ENCODE measurements around the gene CD300E.

CD300E gene

DNA sequence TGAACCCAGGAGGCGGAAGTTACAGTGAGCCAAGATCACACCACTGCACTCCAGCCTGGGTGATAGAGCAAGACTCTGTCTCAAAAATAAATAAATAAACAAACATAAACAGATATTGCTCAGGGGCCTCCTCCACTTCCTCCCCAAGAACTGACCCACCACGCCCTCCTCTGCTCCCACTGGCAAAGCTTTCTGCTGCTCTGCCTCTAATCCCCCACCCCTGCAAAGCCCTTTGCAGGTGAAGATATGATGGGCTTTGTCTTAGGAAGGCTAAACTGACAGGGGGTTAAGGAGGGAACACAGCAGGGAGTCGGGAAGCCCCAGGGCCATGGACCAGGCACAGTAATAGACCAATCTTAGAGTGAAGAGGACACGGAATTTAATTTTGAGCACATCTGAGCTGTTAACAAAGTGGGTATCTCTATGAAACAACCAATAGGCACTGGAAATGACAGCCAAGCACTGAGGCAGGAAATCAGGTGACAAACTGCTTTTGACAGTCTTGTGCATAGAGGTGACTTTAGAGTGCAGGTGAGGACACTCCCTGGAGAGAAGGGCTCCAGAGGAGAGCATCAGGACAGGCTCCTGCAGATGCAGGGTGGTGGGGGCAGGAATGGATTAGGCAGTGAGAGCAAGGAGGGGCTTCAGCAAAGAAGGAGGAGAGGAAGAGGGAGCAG is 25.1 kb downstream of the CD300E start:
- TF ChIP-seq GATA3 (IDR thresholded peaks at IDR 0.05; ENCODE audit: low read depth, low read length) (no peak), GATA2 (IDR thresholded peaks at IDR 0.05; ENCODE audit: low read depth, low read length) (no peak)

DNA sequence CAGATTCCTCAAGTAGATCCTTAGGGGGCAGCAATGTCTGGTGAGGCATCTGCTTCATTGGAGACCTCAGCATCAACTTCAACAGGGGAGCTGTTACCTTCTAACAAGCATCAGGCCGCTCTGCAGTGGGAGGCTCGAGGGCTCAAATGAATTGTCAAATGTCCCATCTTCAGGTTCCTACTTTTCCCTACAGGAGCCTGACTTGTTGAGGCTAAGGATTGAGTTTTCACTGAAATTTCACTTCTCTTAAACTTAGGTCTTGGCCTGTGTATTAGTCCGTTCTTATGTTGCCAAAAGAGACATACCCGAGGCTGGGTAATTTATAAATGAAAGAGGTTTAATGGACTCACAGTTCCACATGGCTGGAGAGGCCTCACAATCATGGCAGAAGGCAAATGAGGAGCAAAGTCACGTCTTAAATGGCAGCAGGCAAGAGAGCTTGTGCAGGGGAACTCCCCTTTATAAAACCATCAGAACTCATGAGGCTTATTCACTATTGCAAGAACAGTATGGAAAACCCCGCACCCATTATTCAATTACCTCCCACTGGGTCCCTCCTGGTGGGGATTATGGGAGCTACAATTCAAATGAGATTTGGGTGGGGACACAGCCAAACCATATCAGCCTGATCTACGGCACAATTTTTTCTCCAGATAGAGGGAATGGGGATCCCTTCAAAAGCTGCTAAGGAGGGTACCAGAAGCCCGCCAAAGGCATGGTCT is 26.3 kb downstream of the CD300E start:
- TF ChIP-seq GATA2 (IDR thresholded peaks at IDR 0.05; ENCODE audit: low read depth, low read length) (no peak), GATA3 (IDR thresholded peaks at IDR 0.05; ENCODE audit: low read depth, low read length) (no peak)

DNA sequence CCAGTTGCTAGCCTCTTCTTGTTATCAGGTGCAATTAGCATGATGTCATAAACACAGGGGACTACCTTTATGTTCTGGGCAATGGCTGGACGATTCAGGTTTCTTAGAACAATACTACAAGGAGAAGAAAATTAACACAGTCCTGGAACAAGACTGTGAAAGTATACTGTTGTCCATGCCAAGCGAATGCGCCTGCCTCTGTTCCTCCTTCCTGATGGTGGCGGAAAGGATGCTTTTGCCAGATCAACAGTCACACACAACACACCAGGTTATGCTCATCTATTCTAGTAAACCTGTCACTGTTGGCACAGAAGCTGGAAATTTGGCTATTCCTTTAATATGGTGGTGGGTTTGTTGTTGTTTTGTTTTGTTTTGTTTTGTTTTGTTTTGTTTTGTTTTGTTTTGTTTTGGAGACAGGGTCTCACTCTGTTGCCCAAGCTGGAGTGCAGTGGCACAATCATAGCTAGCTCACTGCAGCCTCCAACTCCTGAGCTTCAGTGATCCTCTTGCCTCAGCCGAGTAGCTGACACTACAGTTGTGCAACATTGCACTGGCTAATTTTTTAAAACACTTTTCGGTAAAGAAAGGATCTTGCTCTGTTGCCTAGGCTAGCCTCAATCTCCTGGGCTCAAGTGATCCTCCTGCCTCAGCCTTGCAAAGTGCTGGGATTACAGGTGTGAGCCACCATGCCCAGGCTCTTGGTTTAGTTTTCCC is 28.3 kb downstream of the CD300E start:
- no peak for TF ChIP-seq GATA2 (IDR thresholded peaks at IDR 0.05; ENCODE audit: low read depth, low read length)
- no peak for TF ChIP-seq GATA3 (IDR thresholded peaks at IDR 0.05; ENCODE audit: low read depth, low read length)

DNA sequence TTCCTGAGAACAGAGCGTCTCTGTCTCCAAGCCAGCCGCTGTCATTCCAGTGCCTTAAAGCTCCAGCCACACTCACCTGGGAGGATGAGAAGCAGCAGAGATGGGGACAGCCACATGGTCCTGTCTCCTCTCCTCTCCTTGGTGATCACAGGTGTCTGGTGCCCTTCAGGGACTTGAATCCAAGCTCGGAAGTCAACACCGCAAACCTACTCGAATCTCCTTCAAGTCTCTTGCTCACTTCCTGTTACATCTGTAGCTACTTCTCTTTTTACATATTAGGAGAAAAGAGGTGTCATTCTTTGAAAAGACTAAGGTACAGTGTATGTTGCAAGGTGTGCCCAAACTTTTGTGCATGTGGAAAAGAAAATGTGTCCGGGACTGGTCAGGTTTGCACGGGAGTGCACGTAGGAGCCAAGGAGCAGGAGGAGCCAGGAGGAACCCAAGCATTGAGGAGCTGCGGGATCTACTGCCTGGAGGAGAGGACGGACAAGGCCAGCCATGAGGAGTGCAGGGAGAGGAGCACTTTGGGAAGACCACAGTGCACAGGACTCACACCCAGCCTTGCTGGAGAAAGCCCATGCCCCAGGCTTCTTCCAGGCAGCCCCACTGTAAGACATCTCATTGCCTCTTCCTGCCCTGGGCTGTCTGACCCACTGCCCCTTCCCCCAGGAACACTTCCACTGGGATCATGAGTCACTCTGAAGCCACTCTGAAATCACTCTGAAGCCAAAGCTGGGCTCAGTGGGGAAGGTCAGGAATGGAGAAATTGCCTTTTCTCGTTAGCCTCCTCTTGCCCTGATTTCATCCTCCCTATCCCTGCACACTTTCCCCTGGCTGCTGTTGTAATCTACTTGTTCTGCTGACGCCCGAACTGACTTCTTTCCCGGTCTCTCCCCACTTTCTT is 31.2 kb downstream of the CD300E start, which contains the start of gene CD300LD:
Gene CD300LD (minus strand): TSS at position 197 of the 904 bp plus-strand sequence. CDS start 81 bp downstream, at position 116.
- TF ChIP-seq GATA2 (IDR thresholded peaks at IDR 0.05; ENCODE audit: low read depth, low read length) (no peak), GATA3 (IDR thresholded peaks at IDR 0.05; ENCODE audit: low read depth, low read length) (no peak)

DNA sequence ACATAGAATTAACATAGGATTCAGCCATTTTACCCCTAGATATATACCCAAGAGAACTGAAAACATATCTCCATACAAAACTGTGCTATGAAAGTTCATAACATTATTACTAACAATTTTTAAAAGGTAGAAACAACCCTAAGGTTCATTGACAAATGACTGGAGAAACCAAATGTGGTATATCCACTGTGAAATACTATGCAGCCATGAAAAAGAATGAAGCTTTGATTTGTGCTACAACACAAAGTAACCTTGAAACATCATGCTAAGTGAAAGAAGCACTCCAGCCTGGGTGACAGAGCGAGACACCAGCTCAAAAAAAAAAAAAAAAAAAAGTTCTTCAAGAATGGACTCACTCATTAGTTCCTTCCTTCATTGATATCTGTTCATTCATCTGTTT is 32.0 kb downstream of the CD300E start:
- TF ChIP-seq GATA3 (IDR thresholded peaks at IDR 0.05; ENCODE audit: low read depth, low read length): no peak
- no peak for TF ChIP-seq GATA2 (IDR thresholded peaks at IDR 0.05; ENCODE audit: low read depth, low read length)

DNA sequence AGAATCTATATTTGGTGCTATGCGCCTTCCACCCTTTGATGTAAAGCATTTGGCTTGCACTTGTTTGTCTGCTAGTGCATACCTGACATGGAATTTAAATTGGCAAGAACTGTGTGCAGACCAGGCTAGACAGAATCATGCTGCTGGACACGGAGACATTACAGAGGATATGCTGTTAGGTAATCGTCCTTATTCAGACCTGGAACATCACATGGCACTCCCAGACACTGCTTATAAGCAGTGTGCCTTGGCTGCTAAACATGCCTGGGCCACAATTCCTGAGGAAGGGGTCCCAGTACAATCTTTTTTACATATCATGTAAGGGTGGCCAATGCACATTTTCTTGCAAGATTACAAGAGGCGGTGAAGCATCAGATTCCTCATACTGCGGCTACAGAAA is 37.8 kb downstream of the CD300E start:
- TF ChIP-seq GATA2 (IDR thresholded peaks at IDR 0.05; ENCODE audit: low read depth, low read length) (no peak), GATA3 (IDR thresholded peaks at IDR 0.05; ENCODE audit: low read depth, low read length) (no peak)

DNA sequence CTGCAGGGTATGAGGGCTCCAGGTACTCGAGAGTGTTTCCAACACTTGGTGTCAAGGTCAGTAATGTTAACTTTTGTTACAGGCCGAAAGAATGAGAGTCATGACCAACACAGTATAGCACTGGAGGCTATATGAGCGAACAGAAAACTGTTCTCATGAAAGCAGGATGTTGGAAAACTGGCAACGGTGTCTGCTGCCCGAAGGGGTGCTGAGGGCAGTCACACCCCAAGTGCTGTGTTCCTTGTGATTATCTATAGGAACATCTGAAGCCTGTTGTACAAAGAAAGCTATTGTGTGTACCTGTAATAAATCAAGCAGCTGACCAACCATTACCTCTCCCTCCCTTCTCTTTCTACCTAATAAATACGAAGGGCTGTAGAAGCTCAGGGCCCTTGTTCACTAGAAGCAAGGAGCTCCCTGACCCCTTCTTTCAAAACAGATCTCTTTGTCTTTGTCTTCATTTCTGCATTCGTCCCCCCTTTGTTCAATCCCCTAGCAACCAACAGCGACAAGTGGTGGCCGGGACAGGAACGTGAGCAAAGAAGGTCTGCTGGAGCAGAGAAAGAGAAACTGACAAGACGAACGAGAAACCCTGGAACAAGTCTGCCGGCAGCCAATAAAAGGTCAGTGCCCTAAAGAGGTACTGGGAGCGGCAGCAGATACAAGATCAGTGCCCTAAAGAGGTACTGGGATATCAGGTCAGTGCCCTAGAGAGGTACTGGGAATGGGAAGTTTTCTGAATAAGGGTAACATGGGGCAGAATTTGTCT is 39.1 kb downstream of the CD300E start:
- TF ChIP-seq GATA3 (IDR thresholded peaks at IDR 0.05; ENCODE audit: low read depth, low read length): no peak

DNA sequence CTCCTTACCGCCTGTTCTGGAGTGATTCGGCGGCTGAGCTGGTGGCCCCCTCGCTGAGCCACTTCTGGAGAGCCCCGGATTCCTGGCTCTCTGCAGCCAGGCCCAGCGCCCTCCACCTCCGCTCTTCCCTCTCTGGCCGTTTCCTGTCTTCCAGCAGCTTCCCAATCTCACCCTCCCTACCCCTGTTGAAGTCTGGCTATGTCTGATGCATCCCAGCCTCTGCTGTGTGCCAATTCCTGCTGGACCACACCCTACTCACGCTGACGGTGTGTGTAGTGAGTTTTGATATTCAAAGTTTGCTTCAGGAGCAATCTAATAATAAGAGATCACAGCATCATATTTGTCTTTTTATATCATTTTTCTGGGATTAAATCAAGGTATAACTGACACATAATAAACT is 40.9 kb downstream of the CD300E start:
- TF ChIP-seq GATA3 (IDR thresholded peaks at IDR 0.05; ENCODE audit: low read depth, low read length) (no peak), GATA2 (IDR thresholded peaks at IDR 0.05; ENCODE audit: low read depth, low read length) (no peak)

DNA sequence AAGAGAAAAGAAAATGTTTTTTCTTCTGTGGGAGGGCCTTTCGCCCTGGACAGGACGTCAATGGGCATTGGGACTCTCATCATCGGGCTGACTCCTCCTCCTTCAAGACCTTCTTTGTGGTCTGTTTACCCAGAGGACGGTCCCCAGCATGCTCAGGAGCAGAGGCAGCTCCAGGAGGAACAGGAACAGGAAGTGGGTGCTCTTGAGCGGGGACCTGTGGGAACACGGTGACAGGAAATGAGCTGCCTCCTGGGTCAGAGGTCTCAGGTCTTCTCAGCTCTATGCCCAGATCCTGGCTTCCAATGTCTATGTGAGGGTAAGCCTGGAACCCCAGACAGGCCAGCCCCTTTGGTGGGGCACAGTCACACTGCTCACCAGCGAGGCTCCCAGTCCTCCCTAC is 43.6 kb downstream of the CD300E start:
- TF ChIP-seq GATA3 (IDR thresholded peaks at IDR 0.05; ENCODE audit: low read depth, low read length): no peak
- no peak for TF ChIP-seq GATA2 (IDR thresholded peaks at IDR 0.05; ENCODE audit: low read depth, low read length)

DNA sequence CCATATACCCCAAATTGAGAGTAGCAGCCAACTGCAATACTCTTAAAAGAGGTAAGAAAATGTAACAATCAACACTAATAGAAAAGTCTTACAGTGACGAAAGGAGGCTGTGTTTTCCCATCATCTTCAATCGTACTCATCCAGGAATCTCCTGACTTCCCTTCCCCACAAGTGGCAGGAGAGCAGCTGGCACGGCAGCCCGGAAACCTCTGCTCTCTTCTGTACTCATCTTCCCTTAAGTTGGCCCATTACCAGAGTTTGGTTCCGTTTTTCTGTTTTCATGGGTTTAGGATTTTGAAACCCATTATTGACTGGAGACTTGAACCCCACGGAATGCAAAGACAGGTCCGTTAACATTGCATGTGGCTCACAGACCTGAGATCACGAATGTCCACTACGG is 44.6 kb downstream of the CD300E start:
- TF ChIP-seq GATA3 (IDR thresholded peaks at IDR 0.05; ENCODE audit: low read depth, low read length): no peak
- no peak for TF ChIP-seq GATA2 (IDR thresholded peaks at IDR 0.05; ENCODE audit: low read depth, low read length)

DNA sequence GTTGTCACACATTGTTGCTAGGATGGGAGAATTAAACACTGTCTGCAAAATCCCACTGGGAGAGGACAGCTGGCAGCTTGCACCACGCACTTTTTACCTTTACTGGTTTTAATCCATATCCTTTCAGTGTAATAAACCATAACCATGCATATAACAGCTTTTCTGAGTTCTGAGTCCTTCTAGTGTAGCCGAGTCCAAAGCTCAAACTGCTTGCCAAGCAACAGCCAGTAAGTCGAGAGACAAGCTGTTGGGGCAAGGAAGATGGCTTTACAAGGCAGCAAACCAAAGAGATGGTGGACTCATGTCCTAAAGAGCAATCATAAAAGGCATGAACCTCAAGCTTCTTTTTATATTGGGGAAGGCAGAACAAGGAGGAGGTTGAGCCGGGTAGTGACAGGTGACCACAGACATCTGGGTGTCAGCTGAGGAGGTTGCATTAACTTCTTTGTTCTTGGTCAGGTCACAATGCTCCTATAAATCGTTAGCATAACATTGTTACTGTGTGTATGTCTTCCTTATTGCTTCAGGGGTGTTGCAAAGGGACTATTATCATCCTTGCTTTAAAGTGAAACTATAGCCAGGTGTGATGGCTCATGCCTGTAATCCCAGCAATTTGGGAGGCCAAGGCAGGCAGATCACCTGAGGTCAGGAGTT is 48.9 kb downstream of the CD300E start:
- TF ChIP-seq GATA2 (IDR thresholded peaks at IDR 0.05; ENCODE audit: low read depth, low read length): no peak
- no peak for TF ChIP-seq GATA3 (IDR thresholded peaks at IDR 0.05; ENCODE audit: low read depth, low read length)

DNA sequence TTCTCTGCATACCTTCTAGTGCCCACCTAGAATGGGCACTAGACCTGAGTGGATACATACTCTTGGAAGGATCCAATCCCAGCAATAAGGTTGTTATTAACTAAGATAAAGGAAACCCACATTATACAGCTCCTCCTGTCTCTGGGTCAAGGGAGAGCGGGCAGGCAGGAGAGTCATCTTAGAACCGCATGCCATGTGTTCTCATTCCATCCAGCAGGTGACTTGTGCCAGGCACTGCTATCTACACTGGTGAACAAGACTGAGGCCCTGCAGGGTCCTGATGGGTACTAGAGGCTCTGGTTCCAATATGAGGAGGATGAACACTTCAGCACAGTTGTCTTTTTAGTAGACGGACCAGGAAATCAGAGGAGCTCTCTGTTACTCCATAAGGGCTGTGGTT is 50.4 kb downstream of the CD300E start:
- no peak for TF ChIP-seq GATA3 (IDR thresholded peaks at IDR 0.05; ENCODE audit: low read depth, low read length)
- no peak for TF ChIP-seq GATA2 (IDR thresholded peaks at IDR 0.05; ENCODE audit: low read depth, low read length)

All from SH-SY5Y (cell line).